Stimulated activated memory B cell treated with anti-CD40 and anti-IgM and Interleukin-4, amounts not matched to agents 10 μg/mL and 1 μg/mL and 100 μg/mL, for 72 hours (primary cell): ENCODE measurements around the gene WDFY4.

Source experiments
- ATAC-seq: fragments of 150-1000 bp; cut with Tn5 transposase; 2 replicates; pipeline ENCODE4 v1.10.0; 2021
- H3K27ac Mint-ChIP-seq: one replicate; pipeline ENCODE4 v1.8.0; 2022; ENCODE audit warnings: mild to moderate bottlenecking, mixed read lengths
- H3K27me3 Mint-ChIP-seq: one replicate; pipeline ENCODE4 v1.8.0; 2022; ENCODE audit warnings: mixed read lengths
- H3K36me3 Mint-ChIP-seq: one replicate; pipeline ENCODE4 v1.8.0; 2022; ENCODE audit warnings: mixed read lengths
- H3K4me1 Mint-ChIP-seq: one replicate; pipeline ENCODE4 v1.8.0; 2022; ENCODE audit warnings: mixed read lengths
- H3K4me3 Mint-ChIP-seq: one replicate; pipeline ENCODE4 v1.8.0; 2022; ENCODE audit warnings: mild to moderate bottlenecking, moderate library complexity, mixed read lengths
- H3K9me3 Mint-ChIP-seq: one replicate; pipeline ENCODE4 v1.8.0; 2022; ENCODE audit warnings: mixed read lengths

WDFY4 gene

GRCh38 chr10:49000437-49001398 is 316.0 kb downstream of the WDFY4 start:
- Mint-ChIP-seq H3K4me3 (no peak overlapping the region), H3K27me3 (no peaks in the 10 kb centered on the region), H3K27ac (no peak overlapping the region), H3K9me3 (no peaks in the 10 kb centered on the region), H3K36me3 (no peaks in the 10 kb centered on the region), H3K4me1 (no peaks in the 10 kb centered on the region)
- no peak for ATAC-seq

GRCh38 chr10:49001402-49001801 is 316.7 kb downstream of the WDFY4 start:
- H3K9me3 Mint-ChIP-seq = no peaks in the 10 kb centered on the region
- ATAC-seq = no peak
- H3K27ac Mint-ChIP-seq = no peak overlapping the region
- H3K27me3 Mint-ChIP-seq = no peaks in the 10 kb centered on the region
- no peak overlapping the region for H3K4me3 Mint-ChIP-seq
- no peaks in the 10 kb centered on the region for H3K4me1 Mint-ChIP-seq
- H3K36me3 Mint-ChIP-seq = no peaks in the 10 kb centered on the region

- Mint-ChIP-seq H3K4me3 (no peak overlapping the region), H3K36me3 (no peaks in the 10 kb centered on the region), H3K9me3 (no peaks in the 10 kb centered on the region), H3K27me3 (no peaks in the 10 kb centered on the region), H3K4me1 (no peaks in the 10 kb centered on the region), H3K27ac (no peak overlapping the region)
- ATAC-seq = no peak
Observed at GRCh38 chr10:49001870-49002672, 317.4 kb downstream of the WDFY4 start.

GRCh38 chr10:49005270-49005669 is 320.6 kb downstream of the WDFY4 start:
- no peaks in the 10 kb centered on the region for H3K36me3 Mint-ChIP-seq
- no peaks in the 10 kb centered on the region for H3K4me1 Mint-ChIP-seq
- no peak for ATAC-seq
- H3K4me3 Mint-ChIP-seq = no peak overlapping the region
- no peaks in the 10 kb centered on the region for H3K9me3 Mint-ChIP-seq
- H3K27me3 Mint-ChIP-seq = no peaks in the 10 kb centered on the region
- no peak overlapping the region for H3K27ac Mint-ChIP-seq

- H3K27ac Mint-ChIP-seq = no peak overlapping the region
- no peaks in the 10 kb centered on the region for H3K4me1 Mint-ChIP-seq
- ATAC-seq = no peak
- H3K27me3 Mint-ChIP-seq = peaks cover 6% of the 10 kb centered on the region
- no peaks in the 10 kb centered on the region for H3K9me3 Mint-ChIP-seq
- H3K4me3 Mint-ChIP-seq = no peak overlapping the region
- no peaks in the 10 kb centered on the region for H3K36me3 Mint-ChIP-seq
Observed at GRCh38 chr10:49007129-49007528, 322.5 kb downstream of the WDFY4 start.

- no peak for ATAC-seq
- Mint-ChIP-seq H3K27ac (no peak overlapping the region), H3K4me1 (no peaks in the 10 kb centered on the region), H3K4me3 (no peak overlapping the region), H3K9me3 (no peaks in the 10 kb centered on the region), H3K36me3 (no peaks in the 10 kb centered on the region), H3K27me3 (peaks cover 16% of the 10 kb centered on the region)
Observed at GRCh38 chr10:49008091-49008490, 323.4 kb downstream of the WDFY4 start.

GRCh38 chr10:49008505-49009198 is 324.0 kb downstream of the WDFY4 start:
- Mint-ChIP-seq H3K4me1 (no peaks in the 10 kb centered on the region), H3K4me3 (no peak overlapping the region), H3K36me3 (no peaks in the 10 kb centered on the region), H3K27me3 (peaks cover 20% of the 10 kb centered on the region), H3K9me3 (no peaks in the 10 kb centered on the region), H3K27ac (no peak overlapping the region)
- peak; percentile 31 for ATAC-seq

- Mint-ChIP-seq H3K4me3 (no peak overlapping the region), H3K9me3 (no peaks in the 10 kb centered on the region), H3K27ac (no peak overlapping the region), H3K4me1 (no peaks in the 10 kb centered on the region), H3K36me3 (no peaks in the 10 kb centered on the region), H3K27me3 (peaks cover 22% of the 10 kb centered on the region)
- ATAC-seq = no peak
Observed at GRCh38 chr10:49009199-49009979, 324.7 kb downstream of the WDFY4 start.

GRCh38 chr10:49010295-49010694 is 325.6 kb downstream of the WDFY4 start:
- ATAC-seq = no peak
- Mint-ChIP-seq H3K9me3 (no peaks in the 10 kb centered on the region), H3K4me3 (no peak overlapping the region), H3K27ac (no peak overlapping the region), H3K27me3 (peaks cover 31% of the 10 kb centered on the region), H3K36me3 (no peaks in the 10 kb centered on the region), H3K4me1 (no peaks in the 10 kb centered on the region)

- Mint-ChIP-seq H3K36me3 (no peaks in the 10 kb centered on the region), H3K9me3 (no peaks in the 10 kb centered on the region), H3K27me3 (peaks cover 37% of the 10 kb centered on the region), H3K4me3 (no peak overlapping the region), H3K27ac (no peak overlapping the region), H3K4me1 (no peaks in the 10 kb centered on the region)
- ATAC-seq = no peak
Observed at GRCh38 chr10:49010865-49011264, 326.2 kb downstream of the WDFY4 start.

GRCh38 chr10:49011756-49012155 is 327.1 kb downstream of the WDFY4 start:
- Mint-ChIP-seq H3K9me3 (no peaks in the 10 kb centered on the region), H3K27ac (no peak overlapping the region), H3K36me3 (no peaks in the 10 kb centered on the region), H3K4me3 (no peak overlapping the region), H3K4me1 (no peaks in the 10 kb centered on the region), H3K27me3 (peaks cover 46% of the 10 kb centered on the region)
- no peak for ATAC-seq

- Mint-ChIP-seq H3K36me3 (no peaks in the 10 kb centered on the region), H3K27ac (no peak overlapping the region), H3K4me3 (no peak overlapping the region), H3K9me3 (no peaks in the 10 kb centered on the region), H3K27me3 (peaks cover 52% of the 10 kb centered on the region), H3K4me1 (no peaks in the 10 kb centered on the region)
- ATAC-seq = no peak
Observed at GRCh38 chr10:49012603-49013002, 327.9 kb downstream of the WDFY4 start.

- H3K27me3 Mint-ChIP-seq = peaks cover 74% of the 10 kb centered on the region
- H3K4me3 Mint-ChIP-seq = no peak overlapping the region
- H3K36me3 Mint-ChIP-seq = peaks cover 7% of the 10 kb centered on the region
- no peak for ATAC-seq
- H3K27ac Mint-ChIP-seq = no peak overlapping the region
- no peaks in the 10 kb centered on the region for H3K4me1 Mint-ChIP-seq
- peaks cover 9% of the 10 kb centered on the region for H3K9me3 Mint-ChIP-seq
Observed at GRCh38 chr10:49015700-49016099, 331.0 kb downstream of the WDFY4 start.

GRCh38 chr10:49021685-49022084 is 337.0 kb downstream of the WDFY4 start:
- Mint-ChIP-seq H3K27me3 (peaks cover 30% of the 10 kb centered on the region), H3K9me3 (peaks cover 9% of the 10 kb centered on the region), H3K36me3 (peaks cover 7% of the 10 kb centered on the region), H3K4me3 (no peak overlapping the region), H3K4me1 (no peaks in the 10 kb centered on the region), H3K27ac (no peak overlapping the region)
- no peak for ATAC-seq
